GM19193 (cell line): Measurements from ENCODE around the gene SMURF2.

ENCODE experiments used
- POLR2A ChIP-seq: IDR thresholded peaks from 4 replicates; pipeline ENCODE4 v1.6.1; 2011; ENCODE audit not compliant: insufficient read depth, insufficient read length; ENCODE audit errors: extremely low read depth

Gene SMURF2

DNA sequence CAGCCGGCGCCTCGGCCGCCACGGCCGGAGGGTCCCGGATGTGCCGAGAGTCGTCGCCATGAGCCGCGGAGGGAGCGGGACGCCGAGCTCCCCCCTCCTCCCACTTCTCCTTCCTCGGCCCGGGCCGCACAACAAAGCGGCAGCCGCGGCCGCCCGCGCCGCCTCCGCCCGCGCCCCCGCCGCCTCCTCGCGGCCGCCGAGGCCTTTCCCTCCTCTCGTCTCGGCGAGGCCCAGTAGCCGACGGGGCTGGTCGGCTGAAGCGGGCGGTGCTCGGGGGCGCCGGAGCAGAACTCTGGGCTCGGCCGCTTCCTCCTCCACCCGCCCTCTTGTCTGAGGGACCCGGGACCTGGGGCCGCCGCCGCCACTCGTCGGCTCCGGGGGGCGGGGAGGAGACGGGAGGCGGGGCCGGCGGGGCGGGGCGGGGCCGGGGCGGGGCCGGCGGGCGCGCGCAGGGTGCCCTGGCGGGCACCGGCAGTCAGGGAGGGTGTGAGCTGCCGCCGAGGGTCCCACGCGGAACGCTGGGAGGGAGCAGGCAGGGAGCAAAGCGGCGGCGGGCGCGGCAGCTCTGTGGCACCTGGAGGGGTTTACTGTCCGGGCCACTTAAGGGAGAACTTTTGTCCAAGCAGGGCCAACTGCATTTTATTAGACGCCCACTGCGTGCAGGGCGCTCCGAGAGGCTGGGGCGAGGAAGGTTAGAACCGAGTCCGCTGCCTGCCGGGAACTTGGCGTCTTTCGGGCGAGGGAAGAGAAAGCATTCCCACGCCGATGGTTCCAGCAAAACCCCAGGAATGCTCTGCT, at the start of gene SMURF2:
Gene SMURF2 (minus strand): TSS at position 332 of the 798 bp plus-strand sequence. CDS start 427 bp downstream, outside the sequence.
- peak; percentile 84 for TF ChIP-seq POLR2A

DNA sequence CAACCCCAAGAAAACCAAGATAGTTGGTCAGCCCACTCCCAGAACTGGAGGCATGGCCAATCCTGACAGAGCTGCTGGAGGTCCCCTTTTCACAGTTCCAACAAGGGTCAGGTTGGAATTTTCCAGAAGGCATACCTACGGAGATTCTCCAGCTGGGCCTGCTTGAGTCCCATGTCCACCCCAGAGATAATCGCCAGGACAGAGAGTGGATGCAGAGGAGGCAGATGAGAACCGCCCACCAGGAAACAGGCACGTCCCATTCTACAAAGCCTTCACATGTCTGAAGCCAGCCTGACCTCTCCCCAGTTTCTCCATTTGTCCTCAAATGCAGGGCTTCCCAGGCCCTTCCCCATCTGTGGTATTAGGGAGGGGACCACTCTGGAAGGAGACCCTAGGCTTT, 47.4 kb upstream of the SMURF2 start:
- no peak for TF ChIP-seq POLR2A

GRCh38 chr17:64707050-64707591, 45.0 kb upstream of the SMURF2 start:
- no peak for TF ChIP-seq POLR2A

DNA sequence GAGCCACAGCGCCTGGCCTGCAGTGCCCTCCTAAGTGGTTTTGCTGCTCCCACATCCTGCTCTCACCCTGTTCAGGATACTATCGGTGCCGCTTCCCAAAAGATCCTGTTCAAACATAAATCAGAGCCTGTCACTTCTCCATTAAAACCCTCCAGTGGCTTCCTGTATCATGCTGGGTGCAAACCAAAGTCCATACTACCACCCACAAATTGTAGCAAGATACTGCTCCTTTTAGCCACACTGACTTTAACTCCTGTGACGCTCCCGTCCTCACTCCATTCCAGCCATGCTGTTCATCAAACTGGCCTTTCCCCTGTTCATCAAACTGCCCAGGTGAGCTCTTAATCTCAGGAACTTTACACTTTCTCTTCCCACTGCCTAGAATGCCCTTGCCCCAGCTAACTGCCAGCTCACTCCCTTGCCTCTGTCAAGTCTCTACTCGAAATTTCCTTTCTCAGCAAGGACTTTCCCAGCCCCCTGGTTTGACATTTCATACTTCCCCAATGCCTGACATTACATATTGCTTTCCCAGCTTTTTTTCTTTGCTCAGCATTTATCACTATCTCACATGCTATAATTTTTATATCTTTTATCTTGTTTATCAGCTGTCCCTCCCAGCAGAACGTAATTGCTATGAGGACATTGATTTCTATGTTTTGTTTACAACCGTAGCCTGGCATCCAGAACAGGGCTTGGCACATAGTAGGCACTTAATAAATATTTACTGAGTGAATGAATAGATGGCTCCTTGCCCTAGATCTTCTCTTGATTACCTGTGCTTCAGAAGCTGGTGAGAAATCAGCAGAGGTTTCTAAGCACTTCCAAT, 44.3 kb upstream of the SMURF2 start:
- no peak for TF ChIP-seq POLR2A

DNA sequence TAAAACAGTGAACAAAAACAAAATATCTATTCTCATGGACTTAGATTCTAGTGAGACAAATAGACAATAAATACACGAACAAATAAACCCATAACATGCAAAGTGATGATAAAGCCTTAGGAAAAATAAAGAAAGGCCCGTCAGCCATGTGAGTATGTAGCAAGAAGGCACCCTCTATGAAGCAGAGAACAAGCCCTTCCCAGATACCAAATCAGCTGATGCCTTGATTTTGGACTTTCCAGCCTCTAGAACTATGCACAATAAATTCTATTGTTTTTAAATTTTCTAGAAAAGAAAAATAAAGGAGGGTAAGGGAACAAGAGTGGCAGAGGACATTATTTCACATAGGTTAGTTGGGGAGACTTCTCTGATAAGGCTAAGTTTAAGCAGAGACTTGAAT, 40.7 kb upstream of the SMURF2 start:
- no peak for TF ChIP-seq POLR2A

DNA sequence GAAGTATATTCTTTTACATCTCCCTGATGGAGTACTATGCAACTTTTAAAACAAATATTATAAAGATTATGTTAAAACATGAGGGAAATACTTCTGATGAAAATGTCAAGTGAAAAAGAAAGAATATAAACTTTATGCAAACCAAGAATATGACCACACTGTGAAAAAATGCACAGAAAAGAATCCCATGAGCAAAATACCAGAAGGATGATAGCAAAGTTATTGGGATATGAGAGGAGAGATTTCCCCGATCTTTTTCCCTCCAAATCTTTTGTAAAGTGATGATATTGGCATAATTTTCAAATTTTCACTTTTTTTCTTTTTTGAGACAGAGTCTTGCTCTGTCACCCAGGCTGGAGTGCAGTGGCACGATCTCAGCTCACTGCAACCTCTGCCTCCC, 36.6 kb upstream of the SMURF2 start:
- no peak for TF ChIP-seq POLR2A

DNA sequence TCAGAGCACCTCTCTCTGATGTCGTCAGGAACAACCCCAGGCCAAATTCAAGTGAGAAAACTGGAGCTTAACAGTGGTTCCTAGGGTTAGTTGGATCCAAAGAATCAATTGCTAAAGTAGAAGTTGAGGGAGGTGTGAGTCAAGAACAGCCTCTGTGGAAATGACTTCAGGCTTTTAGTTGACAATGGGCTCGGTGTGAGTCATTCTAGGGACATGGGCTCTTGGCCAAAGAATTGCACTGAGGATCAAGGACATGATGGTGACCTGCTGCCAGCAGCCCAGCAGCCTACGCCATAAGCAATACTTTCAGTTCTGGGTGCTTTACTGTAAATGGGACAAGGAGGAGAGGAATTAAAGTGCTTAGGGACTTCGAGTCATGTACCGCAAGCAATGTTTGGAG, 32.1 kb upstream of the SMURF2 start:
- TF ChIP-seq POLR2A, result no peak

DNA sequence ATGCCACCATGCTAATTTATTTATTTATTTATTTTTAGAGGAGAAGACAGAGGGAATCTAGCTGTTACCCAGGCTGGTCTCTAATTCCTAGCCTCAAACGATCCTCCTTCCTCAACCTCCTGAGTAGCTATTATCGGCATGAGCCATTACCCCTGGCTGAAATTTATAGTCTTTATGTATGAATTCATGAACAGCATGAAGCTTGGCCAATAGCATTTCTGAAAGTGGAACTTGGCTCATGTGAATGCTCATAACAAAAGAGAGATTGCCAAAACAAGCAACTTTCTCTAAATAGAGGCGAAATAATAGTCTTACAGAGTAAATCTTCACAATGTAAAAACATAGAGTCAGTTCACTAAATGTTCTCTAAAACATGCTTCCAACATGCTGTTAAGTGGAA, 30.1 kb upstream of the SMURF2 start:
- TF ChIP-seq POLR2A, result no peak

- TF ChIP-seq POLR2A, result no peak
Observed at GRCh38 chr17:64689106-64689505, 27.0 kb upstream of the SMURF2 start.

- TF ChIP-seq POLR2A, result no peak
Observed at GRCh38 chr17:64688481-64688880, 26.4 kb upstream of the SMURF2 start.

- TF ChIP-seq POLR2A, result no peak
Observed at GRCh38 chr17:64687961-64688360, 25.9 kb upstream of the SMURF2 start.

DNA sequence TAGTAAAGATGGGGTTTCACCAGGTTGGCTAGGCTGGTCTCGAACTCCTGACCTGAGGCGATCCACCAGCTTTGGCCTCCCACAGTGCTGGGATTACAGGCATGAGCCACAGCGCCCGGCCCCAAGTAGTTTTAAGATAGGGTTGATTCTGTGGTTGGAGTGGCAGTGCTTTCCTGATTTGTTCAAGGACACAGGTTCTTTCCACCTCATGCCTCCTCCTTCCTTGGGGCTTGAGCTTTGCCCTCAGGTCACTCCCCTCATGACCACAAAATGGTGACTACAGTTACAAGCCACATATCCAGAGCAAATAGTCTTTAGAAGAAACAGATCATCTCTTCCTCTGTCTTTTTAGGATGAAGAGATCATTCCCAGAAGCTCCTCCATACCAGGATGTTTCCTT, 25.3 kb upstream of the SMURF2 start:
- TF ChIP-seq POLR2A, result no peak

- TF ChIP-seq POLR2A, result no peak
Observed at GRCh38 chr17:64686705-64687104, 24.6 kb upstream of the SMURF2 start.

- TF ChIP-seq POLR2A, result no peak
Observed at GRCh38 chr17:64685705-64686104, 23.6 kb upstream of the SMURF2 start.

DNA sequence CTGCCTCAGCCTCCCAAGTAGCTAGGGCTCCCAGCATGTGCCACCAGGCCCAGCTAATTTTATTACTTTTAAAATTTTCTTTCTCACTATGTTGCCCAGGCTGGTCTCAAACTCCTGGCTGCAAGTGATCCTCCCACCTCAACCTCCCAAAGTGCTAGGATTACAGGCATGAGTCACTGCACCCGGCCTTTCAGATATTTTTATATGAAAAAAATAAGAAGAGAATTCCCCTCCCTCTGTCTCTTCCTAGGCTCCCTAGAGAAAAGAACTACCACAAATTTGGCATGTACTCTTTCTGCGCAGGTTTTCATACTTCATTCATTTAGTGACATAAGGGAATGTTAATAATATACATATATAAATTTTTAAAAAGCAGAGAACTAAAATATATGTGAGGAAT, 21.7 kb upstream of the SMURF2 start:
- no peak for TF ChIP-seq POLR2A

- TF ChIP-seq POLR2A, result no peak
Observed at GRCh38 chr17:64682261-64683181, 20.4 kb upstream of the SMURF2 start.
